BE2C (cell line): ENCODE results near the gene PTPRM.

Experiments
- DNase-seq: peaks from one replicate; pipeline ENCODE4 v3.0.0-alpha.2; 2020
- H3K27me3 ChIP-seq: fragments of 250-450 bp; sonication (Bioruptor Pico); 2 replicates; pipeline ENCODE4 v1.5.1; 2020; ENCODE audit warnings: mild to moderate bottlenecking
- H3K36me3 ChIP-seq: fragments of 250-450 bp; sonication (Bioruptor Pico); 2 replicates; pipeline ENCODE4 v1.5.1; 2020; ENCODE audit warnings: mild to moderate bottlenecking
- H3K4me1 ChIP-seq: fragments of 250-450 bp; sonication (Bioruptor Pico); 2 replicates; pipeline ENCODE4 v1.5.1; 2020
- H3K4me3 ChIP-seq: 2 replicates; pipeline ENCODE4 v1.5.1; 2011; ENCODE audit warnings: low read depth, low read length
- H3K9me3 ChIP-seq: fragments of 250-450 bp; sonication (Bioruptor Pico); 2 replicates; pipeline ENCODE4 v1.5.1; 2020
- TF ChIP-seq, protein P1 (sequence below): IDR thresholded peaks from 2 replicates; pipeline ENCODE4 v1.5.1; 2012; ENCODE audit warnings: mild to moderate bottlenecking, low read depth, low read length

Gene PTPRM

DNA sequence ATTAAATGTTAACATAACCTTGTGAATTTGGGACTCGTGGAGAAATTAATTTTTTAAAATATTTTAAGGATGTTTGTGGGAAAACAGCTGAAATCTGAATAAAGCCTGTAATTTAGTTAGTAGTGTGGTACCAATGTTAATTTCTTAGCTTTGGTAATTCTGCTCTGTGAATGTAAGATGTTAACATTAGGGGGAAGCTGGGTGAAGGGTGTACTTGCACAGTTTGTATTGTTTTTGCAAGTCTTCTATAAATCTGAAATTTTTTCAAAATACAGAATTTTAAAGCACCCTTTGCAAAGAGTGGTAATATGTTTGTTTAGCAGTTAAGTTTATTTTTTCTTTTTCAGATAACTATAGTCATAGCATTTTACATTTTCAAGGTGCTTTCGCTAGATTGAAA is 4.5 kb downstream of the PTPRM start:
- no peak overlapping the region for H3K4me3 ChIP-seq
- H3K27me3 ChIP-seq = peaks cover 27% of the 10 kb centered on the region
- no peaks in the 10 kb centered on the region for H3K4me1 ChIP-seq
- H3K9me3 ChIP-seq = no peaks in the 10 kb centered on the region
- no peak for DNase-seq
- TF ChIP-seq, protein P1, sequence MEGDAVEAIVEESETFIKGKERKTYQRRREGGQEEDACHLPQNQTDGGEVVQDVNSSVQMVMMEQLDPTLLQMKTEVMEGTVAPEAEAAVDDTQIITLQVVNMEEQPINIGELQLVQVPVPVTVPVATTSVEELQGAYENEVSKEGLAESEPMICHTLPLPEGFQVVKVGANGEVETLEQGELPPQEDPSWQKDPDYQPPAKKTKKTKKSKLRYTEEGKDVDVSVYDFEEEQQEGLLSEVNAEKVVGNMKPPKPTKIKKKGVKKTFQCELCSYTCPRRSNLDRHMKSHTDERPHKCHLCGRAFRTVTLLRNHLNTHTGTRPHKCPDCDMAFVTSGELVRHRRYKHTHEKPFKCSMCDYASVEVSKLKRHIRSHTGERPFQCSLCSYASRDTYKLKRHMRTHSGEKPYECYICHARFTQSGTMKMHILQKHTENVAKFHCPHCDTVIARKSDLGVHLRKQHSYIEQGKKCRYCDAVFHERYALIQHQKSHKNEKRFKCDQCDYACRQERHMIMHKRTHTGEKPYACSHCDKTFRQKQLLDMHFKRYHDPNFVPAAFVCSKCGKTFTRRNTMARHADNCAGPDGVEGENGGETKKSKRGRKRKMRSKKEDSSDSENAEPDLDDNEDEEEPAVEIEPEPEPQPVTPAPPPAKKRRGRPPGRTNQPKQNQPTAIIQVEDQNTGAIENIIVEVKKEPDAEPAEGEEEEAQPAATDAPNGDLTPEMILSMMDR = no peak
- no peaks in the 10 kb centered on the region for H3K36me3 ChIP-seq

DNA sequence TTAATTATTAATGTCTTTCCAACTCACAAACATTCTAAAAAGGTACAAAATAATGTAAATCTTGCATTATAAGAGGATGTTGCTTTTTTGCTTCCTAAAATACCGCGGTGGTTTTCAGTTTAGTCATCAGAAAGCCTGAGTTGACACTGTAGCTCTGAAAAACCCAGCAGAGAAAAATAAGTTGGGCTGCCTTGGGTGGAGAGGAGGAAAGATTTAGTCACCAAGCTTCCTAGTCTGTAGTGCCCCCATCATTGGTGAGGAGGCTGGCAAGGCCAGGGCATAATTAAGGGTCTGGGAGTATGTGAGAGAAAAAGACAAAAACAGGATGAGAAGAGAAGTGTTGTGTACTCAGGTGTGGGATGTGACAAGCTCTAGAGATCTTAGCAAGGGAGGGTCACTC is 5.7 kb downstream of the PTPRM start:
- Histone ChIP-seq H3K4me3 (no peak overlapping the region), H3K36me3 (no peaks in the 10 kb centered on the region), H3K4me1 (no peaks in the 10 kb centered on the region), H3K27me3 (peaks cover 15% of the 10 kb centered on the region), H3K9me3 (no peaks in the 10 kb centered on the region)
- TF ChIP-seq, protein P1 = no peak
- no peak for DNase-seq

DNA sequence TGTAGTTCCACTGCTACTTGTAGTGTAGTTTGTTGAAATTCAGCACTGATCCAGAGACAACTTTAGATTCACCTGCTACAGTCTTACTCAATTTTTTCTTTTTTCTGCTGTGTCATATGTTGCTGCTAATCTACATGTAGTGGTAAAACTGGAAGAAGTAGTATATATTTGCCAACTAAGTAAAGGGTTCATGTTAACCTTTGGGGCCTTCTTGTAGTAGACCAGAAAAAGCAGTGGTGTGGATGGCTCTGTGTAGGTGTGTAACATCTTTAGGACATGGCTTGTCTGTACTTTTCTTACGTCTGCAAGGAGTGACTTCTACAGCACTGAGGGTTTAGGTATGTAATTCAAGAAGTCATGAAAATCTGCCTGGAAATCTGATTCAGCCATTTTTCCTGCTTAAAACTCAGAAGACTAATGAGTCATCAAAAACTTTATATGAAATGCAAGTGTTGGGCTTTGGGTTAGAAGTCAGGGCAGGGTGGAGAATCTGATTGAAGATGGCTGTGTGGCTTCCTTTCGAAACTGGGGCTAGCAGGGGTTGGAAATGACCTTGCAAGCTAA is 8.4 kb downstream of the PTPRM start:
- TF ChIP-seq, protein P1 = no peak
- Histone ChIP-seq H3K4me3 (no peak overlapping the region), H3K9me3 (no peaks in the 10 kb centered on the region), H3K27me3 (no peaks in the 10 kb centered on the region), H3K36me3 (no peaks in the 10 kb centered on the region), H3K4me1 (no peaks in the 10 kb centered on the region)
- DNase-seq = no peak

DNA sequence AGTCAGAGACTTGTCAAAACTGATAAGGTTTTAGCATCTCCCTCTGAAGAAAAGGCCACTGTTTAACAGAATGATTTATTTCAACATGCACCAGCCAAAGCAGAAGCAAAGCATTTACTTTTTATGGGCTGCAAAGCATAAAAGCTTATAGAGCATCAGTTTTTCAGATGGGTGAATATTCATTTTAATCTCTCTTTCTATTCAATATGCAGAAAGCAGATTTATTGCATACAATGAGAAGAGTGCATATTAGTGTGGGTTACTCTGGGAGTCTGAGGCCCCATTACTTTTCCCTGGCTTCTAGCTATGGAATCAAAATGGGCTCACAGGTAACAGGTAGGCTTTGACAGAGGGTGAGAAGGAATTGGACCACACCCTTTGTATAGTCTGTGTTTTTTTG is 9.0 kb downstream of the PTPRM start:
- no peaks in the 10 kb centered on the region for H3K27me3 ChIP-seq
- no peaks in the 10 kb centered on the region for H3K9me3 ChIP-seq
- TF ChIP-seq, protein P1 = no peak
- no peaks in the 10 kb centered on the region for H3K4me1 ChIP-seq
- no peak for DNase-seq
- no peaks in the 10 kb centered on the region for H3K36me3 ChIP-seq
- H3K4me3 ChIP-seq = no peak overlapping the region

DNA sequence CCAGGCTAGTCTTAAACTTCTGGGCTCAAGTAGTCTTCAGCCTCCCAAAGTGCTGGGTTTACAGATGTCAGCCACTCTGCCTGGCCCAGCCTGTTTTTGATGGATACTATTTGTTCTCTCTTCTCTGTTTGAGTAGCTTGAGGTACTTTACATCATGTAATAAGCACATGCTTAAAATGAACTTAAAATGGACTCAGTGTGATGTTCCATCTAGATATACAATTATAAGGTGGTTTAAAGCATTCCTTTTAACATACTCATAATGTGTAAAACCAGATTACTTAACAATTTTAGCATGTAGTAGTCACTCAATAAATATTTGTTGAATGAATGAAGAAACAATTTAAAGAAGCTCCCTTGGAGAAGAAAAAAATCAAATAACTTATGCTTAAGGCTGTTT is 9.6 kb downstream of the PTPRM start:
- Histone ChIP-seq H3K4me3 (no peak overlapping the region), H3K36me3 (no peaks in the 10 kb centered on the region), H3K4me1 (no peaks in the 10 kb centered on the region), H3K9me3 (no peaks in the 10 kb centered on the region), H3K27me3 (no peaks in the 10 kb centered on the region)
- TF ChIP-seq, protein P1 = no peak
- DNase-seq = no peak

DNA sequence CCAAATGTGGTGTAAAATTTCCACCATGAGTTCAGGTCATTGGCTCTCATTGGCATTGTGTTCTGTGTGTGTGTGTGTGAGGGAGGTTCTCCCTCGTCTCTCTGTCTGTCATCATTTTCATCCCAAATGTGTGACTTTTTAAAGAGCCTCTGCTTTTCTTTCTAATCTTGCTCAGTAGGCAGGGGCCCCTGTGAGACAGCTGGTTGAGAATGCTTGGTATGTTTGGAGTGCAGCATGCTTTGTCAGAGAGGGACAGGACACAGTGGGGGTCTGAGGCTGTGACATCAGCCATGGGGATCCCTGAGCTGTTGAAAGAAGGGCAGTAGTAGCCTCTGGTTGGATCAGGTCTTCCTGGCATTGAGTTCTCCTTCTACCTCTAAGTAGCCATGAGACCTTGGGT is 10.6 kb downstream of the PTPRM start:
- DNase-seq = no peak
- no peaks in the 10 kb centered on the region for H3K36me3 ChIP-seq
- H3K4me3 ChIP-seq = no peak overlapping the region
- no peaks in the 10 kb centered on the region for H3K4me1 ChIP-seq
- H3K9me3 ChIP-seq = no peaks in the 10 kb centered on the region
- TF ChIP-seq, protein P1 = no peak
- no peaks in the 10 kb centered on the region for H3K27me3 ChIP-seq
